ENCODE results near the gene OR13G1.

The OR13G1 gene

GRCh38 chr1:247653040-247653439, 26.5 kb downstream of the OR13G1 start:
- Histone ChIP-seq H3K4me1 (ENCODE audit: control insufficient read depth, insufficient read depth, low read length) (peaks cover 5% of the 10 kb centered on the region), H3K36me3 (ENCODE audit: control insufficient read depth, insufficient read depth, low read length) (no peaks in the 10 kb centered on the region), H3K9me3 (ENCODE audit: control insufficient read depth, low read length) (no peaks in the 10 kb centered on the region), H3K27ac (ENCODE audit: insufficient read depth, low read depth, low read length, poor library complexity, severe bottlenecking) (no peak overlapping the region), H3K4me3 (ENCODE audit: insufficient read depth, low read depth, low read length) (no peak overlapping the region), H3K27me3 (ENCODE audit: control insufficient read depth, insufficient read depth, low read length, poor library complexity, severe bottlenecking) (no peaks in the 10 kb centered on the region)
- 91 to 94% methylated on average over 1 of the region's 1 CpG for WGBS, 2 experiments

- Histone ChIP-seq H3K9me3 (ENCODE audit: control insufficient read depth, low read length) (no peaks in the 10 kb centered on the region), H3K27me3 (ENCODE audit: control insufficient read depth, insufficient read depth, low read length, poor library complexity, severe bottlenecking) (no peaks in the 10 kb centered on the region), H3K4me1 (ENCODE audit: control insufficient read depth, insufficient read depth, low read length) (peaks cover 13% of the 10 kb centered on the region), H3K36me3 (ENCODE audit: control insufficient read depth, insufficient read depth, low read length) (no peaks in the 10 kb centered on the region), H3K4me3 (ENCODE audit: insufficient read depth, low read depth, low read length) (no peak overlapping the region), H3K27ac (ENCODE audit: insufficient read depth, low read depth, low read length, poor library complexity, severe bottlenecking) (no peak overlapping the region)
- 0 to 2% methylated on average over 2 of the region's 2 CpGs for WGBS, 2 experiments
Observed at GRCh38 chr1:247647864-247648263, 31.7 kb downstream of the OR13G1 start.

- Histone ChIP-seq H3K27me3 (ENCODE audit: control insufficient read depth, insufficient read depth, low read length, poor library complexity, severe bottlenecking) (no peaks in the 10 kb centered on the region), H3K4me3 (ENCODE audit: insufficient read depth, low read depth, low read length) (no peak overlapping the region), H3K36me3 (ENCODE audit: control insufficient read depth, insufficient read depth, low read length) (no peaks in the 10 kb centered on the region), H3K4me1 (ENCODE audit: control insufficient read depth, insufficient read depth, low read length) (peaks cover 13% of the 10 kb centered on the region), H3K9me3 (ENCODE audit: control insufficient read depth, low read length) (no peaks in the 10 kb centered on the region), H3K27ac (ENCODE audit: insufficient read depth, low read depth, low read length, poor library complexity, severe bottlenecking) (no peak overlapping the region)
- WGBS, 2 experiments, result 89 to 90% methylated on average over 4 of the region's 4 CpGs
Observed at GRCh38 chr1:247646867-247647266, 32.7 kb downstream of the OR13G1 start.

GRCh38 chr1:247642742-247643141, 36.8 kb downstream of the OR13G1 start:
- no peak overlapping the region for H3K27ac ChIP-seq (ENCODE audit: insufficient read depth, low read depth, low read length, poor library complexity, severe bottlenecking)
- 65 to 74% methylated on average over 3 to 5 of the region's 5 CpGs for WGBS, 2 experiments
- H3K4me1 ChIP-seq (ENCODE audit: control insufficient read depth, insufficient read depth, low read length), result peaks cover 5% of the 10 kb centered on the region

GRCh38 chr1:247639381-247639981, 40.1 kb downstream of the OR13G1 start:
- Histone ChIP-seq H3K4me3 (ENCODE audit: insufficient read depth, low read depth, low read length) (peak overlapping the region; percentile 35), H3K9me3 (ENCODE audit: control insufficient read depth, low read length) (no peaks in the 10 kb centered on the region), H3K27ac (ENCODE audit: insufficient read depth, low read depth, low read length, poor library complexity, severe bottlenecking) (no peak overlapping the region), H3K4me1 (ENCODE audit: control insufficient read depth, insufficient read depth, low read length) (no peaks in the 10 kb centered on the region), H3K27me3 (ENCODE audit: control insufficient read depth, insufficient read depth, low read length, poor library complexity, severe bottlenecking) (peaks cover 14% of the 10 kb centered on the region), H3K36me3 (ENCODE audit: control insufficient read depth, insufficient read depth, low read length) (no peaks in the 10 kb centered on the region)
- 45 to 56% methylated on average over 54 to 55 of the region's 55 CpGs for WGBS, 2 experiments

More at GRCh38 chr1:247642742-247643141, 36.8 kb downstream of the OR13G1 start:
- H3K36me3 ChIP-seq (ENCODE audit: control insufficient read depth, insufficient read depth, low read length), result no peaks in the 10 kb centered on the region
- no peak overlapping the region for H3K4me3 ChIP-seq (ENCODE audit: insufficient read depth, low read depth, low read length)
- H3K9me3 ChIP-seq (ENCODE audit: control insufficient read depth, low read length), result no peaks in the 10 kb centered on the region
- H3K27me3 ChIP-seq (ENCODE audit: control insufficient read depth, insufficient read depth, low read length, poor library complexity, severe bottlenecking), result peaks cover 14% of the 10 kb centered on the region

- Histone ChIP-seq H3K4me1 (ENCODE audit: control insufficient read depth, insufficient read depth, low read length) (no peaks in the 10 kb centered on the region), H3K27me3 (ENCODE audit: control insufficient read depth, insufficient read depth, low read length, poor library complexity, severe bottlenecking) (peaks cover 14% of the 10 kb centered on the region), H3K27ac (ENCODE audit: insufficient read depth, low read depth, low read length, poor library complexity, severe bottlenecking) (no peak overlapping the region), H3K9me3 (ENCODE audit: control insufficient read depth, low read length) (no peaks in the 10 kb centered on the region), H3K36me3 (ENCODE audit: control insufficient read depth, insufficient read depth, low read length) (no peaks in the 10 kb centered on the region), H3K4me3 (ENCODE audit: insufficient read depth, low read depth, low read length) (no peak overlapping the region)
- WGBS, 2 experiments, result 86 to 87% methylated on average over 6 of the region's 6 CpGs
Observed at GRCh38 chr1:247638781-247639180, 40.8 kb downstream of the OR13G1 start.

- peaks cover 14% of the 10 kb centered on the region for H3K27me3 ChIP-seq (ENCODE audit: control insufficient read depth, insufficient read depth, low read length, poor library complexity, severe bottlenecking)
- H3K4me1 ChIP-seq (ENCODE audit: control insufficient read depth, insufficient read depth, low read length), result no peaks in the 10 kb centered on the region
- H3K36me3 ChIP-seq (ENCODE audit: control insufficient read depth, insufficient read depth, low read length), result no peaks in the 10 kb centered on the region
- no peak overlapping the region for H3K27ac ChIP-seq (ENCODE audit: insufficient read depth, low read depth, low read length, poor library complexity, severe bottlenecking)
- H3K9me3 ChIP-seq (ENCODE audit: control insufficient read depth, low read length), result no peaks in the 10 kb centered on the region
- no peak overlapping the region for H3K4me3 ChIP-seq (ENCODE audit: insufficient read depth, low read depth, low read length)
- 85 to 86% methylated on average over 3 to 4 of the region's 4 CpGs for WGBS, 2 experiments
Observed at GRCh38 chr1:247638011-247638410, 41.5 kb downstream of the OR13G1 start.

GRCh38 chr1:247627951-247628350, 51.6 kb downstream of the OR13G1 start:
- Histone ChIP-seq H3K4me3 (ENCODE audit: insufficient read depth, low read depth, low read length) (no peak overlapping the region), H3K27ac (ENCODE audit: insufficient read depth, low read depth, low read length, poor library complexity, severe bottlenecking) (no peak overlapping the region), H3K36me3 (ENCODE audit: control insufficient read depth, insufficient read depth, low read length) (no peaks in the 10 kb centered on the region), H3K4me1 (ENCODE audit: control insufficient read depth, insufficient read depth, low read length) (no peaks in the 10 kb centered on the region), H3K27me3 (ENCODE audit: control insufficient read depth, insufficient read depth, low read length, poor library complexity, severe bottlenecking) (no peaks in the 10 kb centered on the region), H3K9me3 (ENCODE audit: control insufficient read depth, low read length) (no peaks in the 10 kb centered on the region)
- 58 to 63% methylated on average over 3 of the region's 3 CpGs for WGBS, 2 experiments
